H1 (cell line): Measurements from ENCODE around the gene ARPP19. TPM values are rescaled to one million over a fixed set of nuclear protein-coding genes. Genes with fewer than 3 reads are reported as not detected.

Source experiments
- ASH2L ChIP-seq: fragments of 200-600, 300-600 bp; sonication (generic); IDR thresholded peaks from one replicate; pipeline ENCODE4 v1.7.1; 2017; ENCODE audit warnings: low read length
- CHD2 ChIP-seq: IDR thresholded peaks from 2 replicates; pipeline ENCODE4 v1.6.1; 2012; ENCODE audit warnings: low read length, improper control_type of control experiment
- HDAC6 ChIP-seq: IDR thresholded peaks from one replicate; pipeline ENCODE4 v1.7.1; 2012; ENCODE audit warnings: low read depth, mild to moderate bottlenecking, inconsistent platforms, low read length, moderate library complexity
- POLR2A ChIP-seq, 2 experiments: IDR thresholded peaks; 1 replicate in 1 of 2; 2 replicates in 1 of 2; pipeline ENCODE4 v1.6.1; 2011; ENCODE audit warnings: low read depth in 2 of 2, low read length in 2 of 2, mild to moderate bottlenecking in 2 of 2; ENCODE audit errors: control extremely low read depth in 1 of 2
- POU5F1 ChIP-seq: IDR thresholded peaks from 2 replicates; pipeline ENCODE4 v1.6.1; 2011; ENCODE audit warnings: low read depth, mild to moderate bottlenecking, low read length, moderate library complexity
- RFX5 ChIP-seq: IDR thresholded peaks from 2 replicates; pipeline ENCODE4 v1.6.1; 2011; ENCODE audit warnings: low read depth, low read length, improper control_type of control experiment, borderline replicate concordance
- polyA plus RNA-seq, 7 experiments: library from polyadenylated mRNA; depleted of rRNA in 3 of 7; stranded (reverse) in 5 of 7; unstranded in 2 of 7; fragments of >200 nt in 5 of 7; fragments of 200-250 nt in 2 of 7; gene quantifications; 1 replicate in 5 of 7; 2 replicates in 1 of 7; 4 replicates in 1 of 7; pipeline versions ENCODE4 v1.2.1 to v1.2.3, GENCODE V29; 2011 to 2013; ENCODE audit warnings: missing spikeins in 2 of 7, mixed read lengths in 2 of 7
- total RNA-seq: library from RNA; stranded (reverse); fragmentation: NEBNext Ultra II Directional; extraction: Animal tissue kit (Norgen Biotek cat#: 25700); gene quantifications from 2 replicates; pipeline ENCODE4 v1.2.1, GENCODE V29; 2021
- TF ChIP-seq, protein P1 (sequence below): IDR thresholded peaks from 2 replicates; pipeline ENCODE4 v1.6.1; 2012; ENCODE audit warnings: inconsistent platforms

ARPP19 gene
- total and polyA plus RNA-seq, 2 of the 8 experiments (the other 6 are each of a cell fraction or from before 2014, with no cell fraction given) = 81.9 to 274 TPM

GRCh38 chr15:52615302-52615701 is 46.5 kb upstream of the ARPP19 start (continued):
- TF ChIP-seq POU5F1 (no peak), CHD2 (no peak), ASH2L (no peak), RFX5 (no peak), HDAC6 (no peak), POLR2A (IDR thresholded peaks at IDR 0.05; ENCODE audit: control extremely low read depth in 1 of 2, low read depth in 2 of 2, low read length in 2 of 2) (no peak)
- TF ChIP-seq, protein P1, sequence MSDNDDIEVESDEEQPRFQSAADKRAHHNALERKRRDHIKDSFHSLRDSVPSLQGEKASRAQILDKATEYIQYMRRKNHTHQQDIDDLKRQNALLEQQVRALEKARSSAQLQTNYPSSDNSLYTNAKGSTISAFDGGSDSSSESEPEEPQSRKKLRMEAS = no peak
